Mammary epithelial cell (primary cell): ENCODE data around the gene AKAP12.

ENCODE experiments used
- EZH2 ChIP-seq: IDR thresholded peaks from 2 replicates; pipeline ENCODE4 v1.6.1; 2012; ENCODE audit warnings: low read length, inconsistent platforms, borderline replicate concordance
- TF ChIP-seq, protein P1 (sequence below), 2 donors: IDR thresholded peaks in 1 of 2; conservative IDR thresholded peaks in 1 of 2; 2 replicates each; pipeline ENCODE4 v1.5.1; 2011 to 2012; ENCODE audit warnings: inconsistent platforms in 2 of 2, low read length in 2 of 2, mild to moderate bottlenecking in 2 of 2, control low read depth in 1 of 2, low read depth in 1 of 2; ENCODE audit not compliant: insufficient read depth in 1 of 2; ENCODE audit errors: extremely low read depth in 1 of 2

DNA sequence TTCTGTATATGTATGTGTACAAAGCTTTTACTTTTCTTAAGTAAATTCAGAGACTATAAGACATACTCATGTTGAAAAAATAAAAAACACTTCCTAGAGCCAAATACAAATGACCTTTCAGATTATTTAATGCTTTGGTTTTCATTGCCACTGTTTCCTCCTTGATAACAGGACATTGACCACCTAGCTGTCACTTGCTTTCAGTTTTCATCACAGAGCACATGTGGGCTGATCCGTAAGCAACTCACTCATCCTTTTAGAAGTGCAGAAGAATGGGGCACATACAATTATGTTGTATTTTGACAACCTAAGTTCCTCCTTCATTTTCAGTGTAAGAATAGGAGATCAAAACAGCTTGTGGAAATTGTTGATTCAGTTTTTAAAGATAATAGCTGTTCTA, 145.4 kb downstream of the AKAP12 start:
- TF ChIP-seq, protein P1, sequence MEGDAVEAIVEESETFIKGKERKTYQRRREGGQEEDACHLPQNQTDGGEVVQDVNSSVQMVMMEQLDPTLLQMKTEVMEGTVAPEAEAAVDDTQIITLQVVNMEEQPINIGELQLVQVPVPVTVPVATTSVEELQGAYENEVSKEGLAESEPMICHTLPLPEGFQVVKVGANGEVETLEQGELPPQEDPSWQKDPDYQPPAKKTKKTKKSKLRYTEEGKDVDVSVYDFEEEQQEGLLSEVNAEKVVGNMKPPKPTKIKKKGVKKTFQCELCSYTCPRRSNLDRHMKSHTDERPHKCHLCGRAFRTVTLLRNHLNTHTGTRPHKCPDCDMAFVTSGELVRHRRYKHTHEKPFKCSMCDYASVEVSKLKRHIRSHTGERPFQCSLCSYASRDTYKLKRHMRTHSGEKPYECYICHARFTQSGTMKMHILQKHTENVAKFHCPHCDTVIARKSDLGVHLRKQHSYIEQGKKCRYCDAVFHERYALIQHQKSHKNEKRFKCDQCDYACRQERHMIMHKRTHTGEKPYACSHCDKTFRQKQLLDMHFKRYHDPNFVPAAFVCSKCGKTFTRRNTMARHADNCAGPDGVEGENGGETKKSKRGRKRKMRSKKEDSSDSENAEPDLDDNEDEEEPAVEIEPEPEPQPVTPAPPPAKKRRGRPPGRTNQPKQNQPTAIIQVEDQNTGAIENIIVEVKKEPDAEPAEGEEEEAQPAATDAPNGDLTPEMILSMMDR (conservative IDR thresholded peaks at IDR 0.05 in 1 of 2, IDR thresholded peaks at IDR 0.05 in 1 of 2; ENCODE audit: extremely low read depth in 1 of 2, insufficient read depth in 1 of 2, low read depth in 1 of 2, low read length in 2 of 2): no peak
- TF ChIP-seq EZH2: no peak
